HG02571 (cell line): Measurements from ENCODE around the gene POLR2J.

Experiments
- ATAC-seq: cut with Tn5 transposase; IDR thresholded peaks from one replicate; pipeline ENCODE4 v1.9.1; 2021; ENCODE audit warnings: mild to moderate bottlenecking, moderate library complexity; ENCODE audit not compliant: unreplicated experiment

Gene POLR2J

GRCh38 chr7:102444961-102445673 is 33.6 kb downstream of the POLR2J start:
- ATAC-seq = peak; percentile 40

GRCh38 chr7:102439963-102440795 is 38.5 kb downstream of the POLR2J start:
- no peak for ATAC-seq

GRCh38 chr7:102436118-102436517 is 42.6 kb downstream of the POLR2J start:
- no peak for ATAC-seq

- no peak for ATAC-seq
These were observed 44.7 kb downstream of the POLR2J start for GRCh38 chr7:102434039-102434486.

GRCh38 chr7:102433219-102434038 is 45.3 kb downstream of the POLR2J start, which contains the start of gene ORAI2:
ORAI2 (plus strand) TSS chr7:102433575; CDS start chr7:102438957, 5,382 bp downstream.
- peak; percentile 53 for ATAC-seq

GRCh38 chr7:102432442-102433218 is 46.1 kb downstream of the POLR2J start:
- peak; percentile 26 for ATAC-seq

GRCh38 chr7:102431617-102432298 is 47.0 kb downstream of the POLR2J start:
- ATAC-seq = no peak

- no peak for ATAC-seq
These were observed 49.4 kb downstream of the POLR2J start for GRCh38 chr7:102429141-102429899.

- ATAC-seq = no peak
These were observed 51.7 kb downstream of the POLR2J start for GRCh38 chr7:102427019-102427405.

GRCh38 chr7:102426268-102427018 is 52.3 kb downstream of the POLR2J start:
- peak; percentile 48 for ATAC-seq

GRCh38 chr7:102425639-102426267 is 53.0 kb downstream of the POLR2J start:
- ATAC-seq = peak; percentile 49

- ATAC-seq = peak; percentile 31
These were observed 53.9 kb downstream of the POLR2J start for GRCh38 chr7:102424787-102425218.

GRCh38 chr7:102424129-102424551 is 54.6 kb downstream of the POLR2J start:
- no peak for ATAC-seq
